Esophagus (tissue), 2 donors: ENCODE measurements around the gene PPIAL4G. TPM values are rescaled to one million over a fixed set of nuclear protein-coding genes. Genes with fewer than 3 reads are reported as not detected.
"Not testable (repeated sequence)": the region's sequence is repeated elsewhere in the genome, so short reads cannot be mapped to it uniquely, and the experiment has no call there.

Experiments used
- H3K27ac ChIP-seq, 2 donors: one replicate each; pipeline ENCODE4 v1.5.1; 2013; ENCODE audit warnings: low read depth in 2 of 2, mild to moderate bottlenecking in 2 of 2, inconsistent platforms in 1 of 2, low read length in 1 of 2, moderate library complexity in 1 of 2
- H3K27me3 ChIP-seq, 2 donors: one replicate each; pipeline ENCODE4 v1.6.1; 2013; ENCODE audit warnings: low read length in 2 of 2, control low read depth in 1 of 2, mild to moderate bottlenecking in 1 of 2; ENCODE audit not compliant: insufficient read depth in 2 of 2, control insufficient read depth in 1 of 2
- H3K36me3 ChIP-seq, 2 donors: one replicate each; pipeline ENCODE4 v1.6.1; 2013; ENCODE audit warnings: low read length in 1 of 2; ENCODE audit not compliant: control insufficient read depth in 2 of 2, insufficient read depth in 2 of 2
- H3K4me1 ChIP-seq, 2 donors: one replicate each; pipeline ENCODE4 v1.6.1; 2013; ENCODE audit warnings: low read length in 1 of 2; ENCODE audit not compliant: control insufficient read depth in 2 of 2, insufficient read depth in 2 of 2
- H3K4me3 ChIP-seq, 2 donors: one replicate each; pipeline ENCODE4 v1.5.1; 2013; ENCODE audit warnings: low read length in 2 of 2, mild to moderate bottlenecking in 2 of 2, low read depth in 1 of 2, moderate library complexity in 1 of 2
- H3K9me3 ChIP-seq, 2 donors: one replicate each; pipeline ENCODE4 v1.6.1; 2013; ENCODE audit warnings: mild to moderate bottlenecking in 2 of 2, low read depth in 1 of 2, low read length in 1 of 2, moderate library complexity in 1 of 2; ENCODE audit not compliant: control insufficient read depth in 2 of 2, insufficient read depth in 1 of 2
- WGBS, 2 donors: extraction: QIAGEN DNeasy Blood & Tissue Kit; methylation state at CpG; one replicate each; pipeline ENCODE4 v1.1.7; 2013; 5-methylcytosine and 5-hydroxymethylcytosine counted together
- polyA plus RNA-seq, 2 donors: library from polyadenylated mRNA; stranded (reverse); fragments of 200-250 nt; gene quantifications; one replicate each; pipeline ENCODE4 v1.2.3, GENCODE V29; 2013
- donor health status: healthy with polysubstance abuse.
- donor health status: Bipolar disorder and iron deficiency.

PPIAL4G gene
- polyA plus RNA-seq: under 1 TPM in 1 of 2 donors, not detected in 1; 0.02 TPM

- H3K4me1 ChIP-seq, H3K9me3 ChIP-seq, H3K27me3 ChIP-seq, H3K36me3 ChIP-seq, H3K4me3 ChIP-seq, H3K27ac ChIP-seq: not testable (repeated sequence)
- WGBS, 2 donors: 91 to 95% methylated on average over 12 of the region's 12 CpGs
These were observed at the start of gene PPIAL4G for GRCh38 chr1:148483029-148483428. TSS of gene PPIAL4G (minus strand) at chr1:148483302. CDS start at chr1:148483252, 50 bp downstream.

- not testable (repeated sequence) for H3K27me3 ChIP-seq, H3K27ac ChIP-seq, H3K36me3 ChIP-seq, H3K9me3 ChIP-seq, H3K4me1 ChIP-seq, H3K4me3 ChIP-seq
- 79 to 83% methylated on average over 2 to 3 of the region's 4 CpGs for WGBS, 2 donors
These were observed 49.1 kb upstream of the PPIAL4G start for GRCh38 chr1:148532158-148532557.

GRCh38 chr1:148529101-148529567 lies 46.0 kb upstream of the PPIAL4G start:
- not testable (repeated sequence) for H3K4me3 ChIP-seq, H3K36me3 ChIP-seq, H3K27me3 ChIP-seq, H3K4me1 ChIP-seq, H3K9me3 ChIP-seq, H3K27ac ChIP-seq
- 1 to 2% methylated on average over 13 to 25 of the region's 25 CpGs for WGBS, 2 donors

GRCh38 chr1:148528591-148528990 lies 45.5 kb upstream of the PPIAL4G start:
- WGBS, 2 donors: 0 to 1% methylated on average over 3 to 5 of the region's 24 CpGs
- H3K9me3 ChIP-seq, H3K36me3 ChIP-seq, H3K27ac ChIP-seq, H3K4me3 ChIP-seq, H3K27me3 ChIP-seq, H3K4me1 ChIP-seq: not testable (repeated sequence)

GRCh38 chr1:148526587-148526986 lies 43.5 kb upstream of the PPIAL4G start:
- H3K27me3 ChIP-seq, H3K36me3 ChIP-seq, H3K27ac ChIP-seq, H3K4me1 ChIP-seq, H3K4me3 ChIP-seq, H3K9me3 ChIP-seq: not testable (repeated sequence)
- 78 to 96% methylated on average over 2 of the region's 2 CpGs for WGBS, 2 donors

- H3K27ac ChIP-seq: peak overlapping the region in 1 of 2 donors; percentile 89
- not testable (repeated sequence) for H3K27me3 ChIP-seq, H3K36me3 ChIP-seq, H3K4me3 ChIP-seq, H3K9me3 ChIP-seq, H3K4me1 ChIP-seq
- 29 to 30% methylated on average over 13 to 21 of the region's 35 CpGs for whole genome bisulfite sequencing, 2 donors
These were observed 40.4 kb upstream of the PPIAL4G start for GRCh38 chr1:148523205-148524144.

GRCh38 chr1:148522561-148523204 lies 39.6 kb upstream of the PPIAL4G start:
- WGBS, 2 donors: 1% methylated on average over 26 to 30 of the region's 30 CpGs
- H3K27ac ChIP-seq: peak overlapping the region; percentile 77 to 89
- not testable (repeated sequence) for H3K36me3 ChIP-seq, H3K4me1 ChIP-seq, H3K9me3 ChIP-seq, H3K27me3 ChIP-seq
- H3K4me3 ChIP-seq: peak overlapping the region; percentile 45 to 52

- peak overlapping the region; percentile 75 to 89 for H3K27ac ChIP-seq
- H3K4me3 ChIP-seq: peak overlapping the region; percentile 1 to 34
- H3K36me3 ChIP-seq, H3K27me3 ChIP-seq, H3K9me3 ChIP-seq, H3K4me1 ChIP-seq: not testable (repeated sequence)
- WGBS, 2 donors: 1 to 2% methylated on average over 13 to 16 of the region's 23 CpGs
These were observed 39.0 kb upstream of the PPIAL4G start for GRCh38 chr1:148522072-148522471.

- H3K4me1 ChIP-seq, H3K36me3 ChIP-seq, H3K27ac ChIP-seq, H3K27me3 ChIP-seq, H3K9me3 ChIP-seq, H3K4me3 ChIP-seq: not testable (repeated sequence)
- no CpG with 5 or more reads among the region's 3 CpGs for WGBS, 2 donors
These were observed 31.2 kb upstream of the PPIAL4G start for GRCh38 chr1:148514310-148514709.
